Tibial artery (tissue), 4 donors: ENCODE measurements around the gene FILIP1.
A peak's percentile ranks its signal among the peaks of the same experiment; 100 is the strongest.

ENCODE experiments used
- DNase-seq, 2 donors: peaks; one replicate each; pipeline ENCODE4 v3.0.0-alpha.2; 2019
- H3K27ac ChIP-seq, 2 donors: fragments of 200-600 bp; sonication (generic) in 1 of 2; 1 replicate in 1 of 2; 2 replicates in 1 of 2; pipeline ENCODE4 v1.5.1; 2018 to 2019; ENCODE audit warnings: mild to moderate bottlenecking in 1 of 2
- H3K27me3 ChIP-seq, 2 donors: fragments of 200-600 bp; sonication (generic) in 1 of 2; one replicate each; pipeline versions ENCODE4 v1.5.1 to v1.6.0; 2016 to 2019
- H3K36me3 ChIP-seq, 3 donors: fragments of 200-600 bp; sonication (generic) in 2 of 3; one replicate each; pipeline ENCODE4 v1.5.1; 2016 to 2019; ENCODE audit warnings: mild to moderate bottlenecking in 2 of 3
- H3K4me1 ChIP-seq, 4 donors: fragments of 200-600 bp; sonication (generic) in 2 of 4; 1 replicate in 3 of 4; 2 replicates in 1 of 4; pipeline ENCODE4 v1.5.1; 2016 to 2019
- H3K4me3 ChIP-seq, 2 donors: fragments of 200-600 bp; sonication (generic) in 1 of 2; 1 replicate in 1 of 2; 2 replicates in 1 of 2; pipeline ENCODE4 v1.5.1; 2018 to 2019; ENCODE audit warnings: mild to moderate bottlenecking in 2 of 2
- H3K9me3 ChIP-seq, 3 donors: fragments of 200-600 bp; sonication (generic) in 1 of 3; one replicate each; pipeline ENCODE4 v1.5.1; 2016 to 2019
- intact Hi-C: fragments of 100-400 bp; cut with DNase I; formaldehyde crosslinking; loops from one replicate; pipeline ENCODE4 v1.15.0; 2023; ENCODE audit warnings: low total_unique reads
- TF ChIP-seq, protein P1 (sequence below), 2 experiments: fragments of 200-600 bp in 1 of 2; fragments of 450-650 bp in 1 of 2; IDR thresholded peaks; one replicate each; pipeline ENCODE4 v1.5.1; 2017 to 2019; ENCODE audit warnings: antibody characterized with exemption in 2 of 2, mild to moderate bottlenecking in 1 of 2, moderate library complexity in 1 of 2

The FILIP1 gene

DNA sequence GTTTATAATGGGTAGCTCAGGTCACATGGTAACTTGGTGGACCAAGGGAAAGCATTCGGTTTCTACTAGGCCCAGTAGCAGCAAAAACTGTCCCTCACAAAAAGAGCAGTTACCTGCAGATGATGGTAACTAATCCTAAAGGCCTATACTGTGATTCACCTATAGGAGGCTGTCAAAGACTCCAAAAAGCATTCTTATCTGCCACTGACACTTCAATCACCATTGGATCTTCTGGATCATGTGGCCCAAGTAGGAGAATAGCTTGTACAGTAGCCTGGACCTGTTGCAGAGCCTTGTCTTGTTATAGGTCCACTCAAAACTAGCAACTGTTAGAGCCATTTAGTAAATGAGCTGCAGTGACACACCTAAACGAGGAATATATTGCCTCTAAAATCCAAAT lies 23.2 kb upstream of the FILIP1 start:
- Histone ChIP-seq H3K4me3 (no peak overlapping the region), H3K9me3 (no peaks in the 10 kb centered on the region), H3K36me3 (no peaks in the 10 kb centered on the region), H3K4me1 (no peaks in the 10 kb centered on the region), H3K27ac (no peak overlapping the region), H3K27me3 (no peaks in the 10 kb centered on the region)
- TF ChIP-seq, protein P1, sequence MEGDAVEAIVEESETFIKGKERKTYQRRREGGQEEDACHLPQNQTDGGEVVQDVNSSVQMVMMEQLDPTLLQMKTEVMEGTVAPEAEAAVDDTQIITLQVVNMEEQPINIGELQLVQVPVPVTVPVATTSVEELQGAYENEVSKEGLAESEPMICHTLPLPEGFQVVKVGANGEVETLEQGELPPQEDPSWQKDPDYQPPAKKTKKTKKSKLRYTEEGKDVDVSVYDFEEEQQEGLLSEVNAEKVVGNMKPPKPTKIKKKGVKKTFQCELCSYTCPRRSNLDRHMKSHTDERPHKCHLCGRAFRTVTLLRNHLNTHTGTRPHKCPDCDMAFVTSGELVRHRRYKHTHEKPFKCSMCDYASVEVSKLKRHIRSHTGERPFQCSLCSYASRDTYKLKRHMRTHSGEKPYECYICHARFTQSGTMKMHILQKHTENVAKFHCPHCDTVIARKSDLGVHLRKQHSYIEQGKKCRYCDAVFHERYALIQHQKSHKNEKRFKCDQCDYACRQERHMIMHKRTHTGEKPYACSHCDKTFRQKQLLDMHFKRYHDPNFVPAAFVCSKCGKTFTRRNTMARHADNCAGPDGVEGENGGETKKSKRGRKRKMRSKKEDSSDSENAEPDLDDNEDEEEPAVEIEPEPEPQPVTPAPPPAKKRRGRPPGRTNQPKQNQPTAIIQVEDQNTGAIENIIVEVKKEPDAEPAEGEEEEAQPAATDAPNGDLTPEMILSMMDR (IDR thresholded peaks at IDR 0.05) = no peak
- intact Hi-C loops = no loop called here
- DNase-seq = no peak

DNA sequence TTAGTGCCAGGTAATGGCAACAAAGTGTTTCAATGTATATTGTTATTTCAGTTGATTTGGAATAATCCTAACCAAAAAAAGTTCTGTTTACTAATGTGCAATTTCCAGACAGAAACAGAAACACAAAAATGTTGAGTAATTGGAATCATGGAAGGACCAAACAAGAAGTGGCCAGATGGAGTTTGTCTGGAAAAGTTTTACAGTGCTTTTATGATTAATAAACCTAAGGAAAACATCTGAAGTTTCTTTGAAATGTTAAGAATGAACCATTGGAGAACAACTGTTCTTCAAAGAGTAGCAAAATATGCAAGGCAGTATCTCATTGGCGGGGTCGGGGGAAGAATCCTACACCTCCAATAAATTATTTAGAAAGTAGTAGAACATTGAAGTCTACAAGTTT lies 19.0 kb upstream of the FILIP1 start:
- Histone ChIP-seq H3K27ac (no peak overlapping the region), H3K4me3 (no peak overlapping the region), H3K4me1 (no peaks in the 10 kb centered on the region), H3K9me3 (no peaks in the 10 kb centered on the region), H3K27me3 (no peaks in the 10 kb centered on the region), H3K36me3 (no peaks in the 10 kb centered on the region)
- DNase-seq = no peak
- intact Hi-C loops = no loop called here
- TF ChIP-seq, protein P1 (IDR thresholded peaks at IDR 0.05) = no peak

DNA sequence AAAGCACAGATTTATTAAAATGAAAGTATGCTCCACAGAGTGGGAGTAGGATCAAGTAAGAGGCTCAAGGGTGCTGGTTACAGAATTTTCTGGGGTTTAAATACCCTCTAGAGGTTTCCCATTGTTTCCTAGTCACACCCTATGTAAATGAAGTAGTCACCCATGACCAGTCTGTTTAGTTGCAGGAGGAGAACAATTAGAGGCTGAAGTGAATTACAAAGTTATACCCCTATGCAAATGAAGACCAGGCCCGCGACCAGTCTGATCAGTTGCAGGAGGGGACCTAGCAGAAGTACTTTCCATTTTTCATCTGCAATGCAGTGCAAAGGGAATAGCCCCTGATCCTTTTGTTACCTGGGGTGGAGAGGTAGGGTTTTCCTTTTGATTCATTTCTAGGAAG lies 11.8 kb upstream of the FILIP1 start:
- intact Hi-C loops = no loop called here
- H3K27me3 ChIP-seq = no peaks in the 10 kb centered on the region
- DNase-seq = no peak
- peaks cover 0 to 9% (median 3%) of the 10 kb centered on the region in 4 donors for H3K4me1 ChIP-seq
- H3K27ac ChIP-seq = no peak overlapping the region
- H3K4me3 ChIP-seq = no peak overlapping the region
- no peaks in the 10 kb centered on the region for H3K9me3 ChIP-seq
- TF ChIP-seq, protein P1 (IDR thresholded peaks at IDR 0.05) = no peak
- no peaks in the 10 kb centered on the region for H3K36me3 ChIP-seq

DNA sequence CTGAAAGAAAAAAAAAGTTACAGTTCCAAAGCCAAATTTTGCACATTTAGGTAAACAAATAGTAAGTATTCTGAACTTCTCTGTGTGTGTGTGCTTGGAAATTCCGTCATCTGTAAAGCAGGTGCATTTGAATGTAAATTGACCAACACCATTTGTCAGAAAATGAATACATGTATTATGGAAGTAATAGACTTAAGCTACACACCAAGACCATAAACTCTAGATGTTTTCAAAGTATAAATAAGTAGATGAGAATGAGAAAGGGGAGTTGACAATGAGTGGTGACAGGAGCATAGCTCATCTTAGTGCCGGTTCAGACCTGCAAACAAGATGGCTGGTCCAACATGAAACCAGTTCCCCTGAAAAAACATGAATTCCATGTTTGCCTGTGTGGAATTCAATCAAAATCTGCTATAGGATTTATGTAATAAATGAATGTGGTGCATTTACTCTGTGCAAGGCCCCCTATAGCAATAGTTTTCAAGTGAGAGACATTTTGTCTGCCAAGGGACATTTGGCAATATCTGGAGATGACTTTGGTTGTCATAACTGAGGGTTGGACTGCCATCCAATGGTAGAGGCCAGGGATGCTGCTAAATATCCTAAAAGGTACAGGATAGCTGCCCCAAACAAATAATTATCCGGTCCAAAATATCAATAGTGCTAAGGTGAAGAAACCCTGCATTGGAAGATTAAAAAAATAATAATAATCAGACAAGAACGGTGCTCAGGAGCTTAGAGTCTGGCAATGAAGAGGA lies 11.0 kb upstream of the FILIP1 start:
- DNase-seq = peak in 1 of 2 donors; percentile 49
- intact Hi-C loops = no loop called here

DNA sequence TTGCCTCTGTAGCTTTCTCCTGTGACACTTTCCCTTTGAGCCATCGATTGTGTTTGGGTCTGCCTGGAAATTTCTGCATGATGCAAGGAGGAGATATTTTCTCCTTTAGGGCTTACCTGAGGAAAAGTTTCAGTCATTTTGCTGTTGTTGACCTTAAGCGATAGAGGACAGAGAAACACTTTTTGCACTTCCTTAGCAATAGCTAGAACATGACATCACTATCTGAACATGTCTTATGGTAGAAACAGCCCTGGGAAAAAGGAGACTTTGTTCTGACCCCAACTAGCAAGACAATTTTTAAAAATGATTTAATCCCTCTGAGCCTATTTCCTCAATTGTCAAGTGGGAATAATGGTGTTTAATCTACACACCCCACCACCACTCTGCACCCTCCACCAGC lies 9.7 kb upstream of the FILIP1 start:
- Histone ChIP-seq H3K9me3 (no peaks in the 10 kb centered on the region), H3K27me3 (no peaks in the 10 kb centered on the region), H3K27ac (no peak overlapping the region), H3K4me1 (peaks cover 0 to 14% (median 3%) of the 10 kb centered on the region in 4 donors), H3K4me3 (no peak overlapping the region), H3K36me3 (no peaks in the 10 kb centered on the region)
- TF ChIP-seq, protein P1 (IDR thresholded peaks at IDR 0.05) = no peak
- DNase-seq = no peak
- intact Hi-C loops = no loop called here

More for the DNA sequence above, 11.0 kb upstream of the FILIP1 start:
- Histone ChIP-seq H3K4me3 (no peak overlapping the region), H3K27me3 (no peaks in the 10 kb centered on the region), H3K4me1 (peaks cover 0 to 9% (median 3%) of the 10 kb centered on the region in 4 donors), H3K27ac (no peak overlapping the region), H3K9me3 (no peaks in the 10 kb centered on the region), H3K36me3 (no peaks in the 10 kb centered on the region)
- TF ChIP-seq, protein P1 (IDR thresholded peaks at IDR 0.05) = peak; percentile 39 to 56
